ENCODE data around the gene MFNG.

GRCh38 chr22:37448516-37449127, 37.6 kb downstream of the MFNG start:
- no peak for TF ChIP-seq CTCF (conservative IDR thresholded peaks at IDR 0.05 in 1 of 2, IDR thresholded peaks at IDR 0.05 in 1 of 2; ENCODE audit: extremely low read depth in 1 of 2, insufficient read depth in 1 of 2, low read depth in 1 of 2, low read length in 2 of 2)
- no peak for TF ChIP-seq EZH2 (IDR thresholded peaks at IDR 0.05; ENCODE audit: borderline replicate concordance, low read length)

Data from mammary epithelial cell (primary cell).